Activated naive CD4-positive, alpha-beta T cell treated with anti-CD3 and anti-CD28 coated beads, Interleukin-2, amount 50 U/mL, for 16 hours (primary cell): ENCODE measurements around the gene NOTO.

Experiments used
- DNase-seq: peaks from one replicate; pipeline ENCODE4 v3.0.0-alpha.2; 2020

NOTO gene

GRCh38 chr2:73203055-73203681 is 794 bp downstream of the NOTO start:
- DNase-seq = no peak

- DNase-seq = no peak
Observed at GRCh38 chr2:73205611-73206010, 3.2 kb downstream of the NOTO start.

GRCh38 chr2:73208258-73208657 is 5.9 kb downstream of the NOTO start:
- no peak for DNase-seq

- DNase-seq = no peak
Observed at GRCh38 chr2:73210019-73210418, 7.6 kb downstream of the NOTO start.

GRCh38 chr2:73210696-73211095 is 8.3 kb downstream of the NOTO start:
- DNase-seq = no peak

GRCh38 chr2:73212098-73212447 is 9.7 kb downstream of the NOTO start:
- DNase-seq = no peak

GRCh38 chr2:73212448-73213176 is 10.2 kb downstream of the NOTO start:
- peak; percentile 80 for DNase-seq

GRCh38 chr2:73214120-73215035 is 12.0 kb downstream of the NOTO start, which contains the start of gene SMYD5:
Gene SMYD5 (plus strand): TSS chr2:73214245. CDS start chr2:73214267, 22 bp downstream.
- peak; percentile 94 for DNase-seq

GRCh38 chr2:73215254-73215653 is 12.9 kb downstream of the NOTO start:
- DNase-seq = no peak

- DNase-seq = no peak
Observed at GRCh38 chr2:73217160-73217559, 14.8 kb downstream of the NOTO start.

- DNase-seq = no peak
Observed at GRCh38 chr2:73217826-73218225, 15.5 kb downstream of the NOTO start.

- DNase-seq = no peak
Observed at GRCh38 chr2:73218298-73218697, 15.9 kb downstream of the NOTO start.

- no peak for DNase-seq
Observed at GRCh38 chr2:73223821-73224220, 21.4 kb downstream of the NOTO start.

GRCh38 chr2:73225513-73226360 is 23.4 kb downstream of the NOTO start:
- DNase-seq = no peak

- DNase-seq = no peak
Observed at GRCh38 chr2:73227086-73227485, 24.7 kb downstream of the NOTO start.

GRCh38 chr2:73228631-73229030 is 26.3 kb downstream of the NOTO start:
- no peak for DNase-seq

GRCh38 chr2:73232403-73233153 is 30.2 kb downstream of the NOTO start:
- DNase-seq = no peak

GRCh38 chr2:73233154-73233931 is 31.0 kb downstream of the NOTO start, which contains the start of gene PRADC1:
Gene PRADC1 (minus strand): TSS chr2:73233239. CDS start chr2:73233160, 79 bp downstream.
- DNase-seq = peak; percentile 91

GRCh38 chr2:73233932-73234832 is 31.8 kb downstream of the NOTO start, which contains the start of gene CCT7:
Gene CCT7 (plus strand): TSS chr2:73234308. CDS start chr2:73234379, 71 bp downstream.
- peak; percentile 87 for DNase-seq
